NCI-H1436 (cell line): ENCODE data around the gene MAFG.
"Not testable (repeated sequence)": the region's sequence is repeated elsewhere in the genome, so short reads cannot be mapped to it uniquely, and the experiment has no call there.

Experiments
- DNase-seq: peaks from one replicate; lab custom pipeline; 2025; lab: John Stamatoyannopoulos, UW

MAFG gene

DNA sequence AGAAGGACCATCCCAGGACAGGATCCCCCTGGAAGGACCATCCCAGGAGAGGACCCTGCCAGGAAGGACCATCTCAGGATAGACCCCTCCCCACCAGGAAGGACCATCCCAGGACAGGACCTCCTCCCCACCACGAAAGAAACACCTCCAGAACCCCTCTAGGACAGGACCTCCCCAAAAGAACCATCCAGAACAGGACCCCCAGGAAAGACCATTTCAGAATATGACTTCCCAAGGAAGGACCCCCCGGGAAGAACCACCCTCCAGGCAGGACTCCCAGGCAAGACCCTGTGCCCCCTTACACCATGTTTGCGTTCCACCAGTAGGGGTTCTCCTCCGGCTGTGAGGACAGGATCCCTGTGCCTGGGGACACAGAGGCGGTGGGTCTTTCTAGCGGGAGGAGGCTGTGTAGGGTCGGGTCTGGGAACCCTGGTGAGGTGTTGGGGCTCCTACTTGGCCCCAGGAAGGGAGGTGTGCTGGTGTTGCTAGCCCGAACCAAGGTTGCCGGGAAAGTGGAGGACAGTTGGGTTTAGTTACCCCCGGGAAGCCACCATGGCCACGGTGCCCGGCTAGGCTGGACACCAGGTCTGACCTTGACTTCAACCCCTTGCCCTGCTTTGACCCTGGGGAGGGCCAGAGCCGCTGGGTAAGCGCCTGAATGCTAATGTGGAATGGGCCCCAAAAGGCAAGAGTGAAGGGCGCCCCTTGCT, 31.3 kb upstream of the MAFG start:
- no peak for DNase-seq

DNA sequence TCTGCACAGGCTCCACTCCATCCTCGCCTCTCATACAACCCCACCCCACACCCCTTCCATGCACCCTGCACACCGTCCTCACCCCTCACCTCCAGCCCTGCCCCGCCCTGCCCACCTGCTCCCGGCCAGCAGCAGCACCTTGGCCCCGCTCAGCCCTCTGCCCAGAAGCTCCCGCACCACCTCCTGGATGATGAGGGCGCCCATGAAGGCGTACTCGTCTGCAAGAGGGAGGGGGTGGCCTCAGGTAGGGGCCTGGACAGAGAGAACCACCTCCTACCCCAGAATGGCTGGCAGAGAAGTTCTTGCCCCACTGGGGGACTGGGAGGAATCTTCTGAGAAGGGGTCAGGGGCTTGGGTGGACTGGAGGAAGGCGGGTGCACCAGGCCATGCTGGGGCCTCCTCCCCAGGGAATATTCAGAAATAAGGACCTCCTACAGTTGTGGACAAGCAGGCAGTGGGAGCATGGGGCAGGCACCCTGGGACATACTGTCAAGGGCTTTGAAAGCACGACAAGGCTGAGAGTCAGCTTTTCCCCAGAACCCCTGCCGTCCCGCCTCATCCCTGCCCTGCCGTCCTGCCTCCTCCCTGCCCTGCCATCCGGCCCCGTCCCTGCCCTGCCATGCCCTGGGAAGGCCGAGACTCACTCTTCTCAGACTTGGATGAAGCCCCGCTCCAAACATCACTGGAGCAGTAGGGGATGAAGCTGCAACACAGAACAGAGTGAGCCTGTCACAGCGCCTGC, 30.3 kb upstream of the MAFG start:
- no peak for DNase-seq

DNA sequence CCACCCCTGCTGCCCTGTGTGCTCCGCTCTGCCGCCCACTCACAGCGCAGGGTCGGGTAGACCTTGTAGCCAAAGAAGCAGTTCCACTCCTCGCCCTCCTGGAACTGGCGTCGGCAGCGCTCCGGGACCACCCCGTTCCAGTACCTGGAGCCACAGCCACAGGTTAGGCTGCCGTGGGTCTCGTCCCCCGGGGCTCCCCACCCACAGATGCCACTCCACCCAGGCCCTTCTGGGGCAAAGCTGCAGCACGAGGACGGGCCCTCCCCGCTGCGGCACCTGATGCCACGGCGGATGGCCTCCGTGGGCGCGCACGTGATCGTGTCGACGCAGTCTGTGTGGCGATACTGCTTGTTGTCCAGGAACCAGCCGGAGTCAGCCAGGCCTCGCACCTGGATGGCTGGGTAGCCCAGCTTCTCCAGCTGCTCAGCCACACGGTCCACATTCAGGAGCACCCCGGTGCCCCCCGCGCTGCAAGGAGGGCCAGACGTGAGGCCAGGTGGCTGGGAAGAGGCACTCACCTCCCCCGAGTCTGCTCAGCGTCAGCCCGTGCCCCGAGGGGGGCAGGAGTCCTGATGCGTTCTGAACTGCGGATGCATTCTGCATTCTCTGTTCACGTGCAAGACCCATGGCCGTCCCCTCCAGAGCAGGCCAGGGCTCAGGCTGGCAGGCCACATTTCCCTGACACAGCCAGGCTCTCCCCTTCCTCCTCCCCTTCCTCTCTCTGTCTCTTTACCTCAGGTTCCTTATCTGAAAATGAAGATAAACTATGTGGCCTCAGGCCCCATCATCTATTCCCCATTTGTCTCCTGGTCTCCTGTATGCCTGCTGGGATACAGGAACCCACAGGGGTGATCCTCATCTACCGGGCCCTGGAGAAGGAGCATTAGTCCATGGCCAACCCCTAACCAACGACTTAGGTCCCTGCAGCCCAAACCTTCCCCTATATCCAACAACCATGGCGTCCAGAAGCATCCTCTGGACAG, 29.4 kb upstream of the MAFG start:
- no peak for DNase-seq

DNA sequence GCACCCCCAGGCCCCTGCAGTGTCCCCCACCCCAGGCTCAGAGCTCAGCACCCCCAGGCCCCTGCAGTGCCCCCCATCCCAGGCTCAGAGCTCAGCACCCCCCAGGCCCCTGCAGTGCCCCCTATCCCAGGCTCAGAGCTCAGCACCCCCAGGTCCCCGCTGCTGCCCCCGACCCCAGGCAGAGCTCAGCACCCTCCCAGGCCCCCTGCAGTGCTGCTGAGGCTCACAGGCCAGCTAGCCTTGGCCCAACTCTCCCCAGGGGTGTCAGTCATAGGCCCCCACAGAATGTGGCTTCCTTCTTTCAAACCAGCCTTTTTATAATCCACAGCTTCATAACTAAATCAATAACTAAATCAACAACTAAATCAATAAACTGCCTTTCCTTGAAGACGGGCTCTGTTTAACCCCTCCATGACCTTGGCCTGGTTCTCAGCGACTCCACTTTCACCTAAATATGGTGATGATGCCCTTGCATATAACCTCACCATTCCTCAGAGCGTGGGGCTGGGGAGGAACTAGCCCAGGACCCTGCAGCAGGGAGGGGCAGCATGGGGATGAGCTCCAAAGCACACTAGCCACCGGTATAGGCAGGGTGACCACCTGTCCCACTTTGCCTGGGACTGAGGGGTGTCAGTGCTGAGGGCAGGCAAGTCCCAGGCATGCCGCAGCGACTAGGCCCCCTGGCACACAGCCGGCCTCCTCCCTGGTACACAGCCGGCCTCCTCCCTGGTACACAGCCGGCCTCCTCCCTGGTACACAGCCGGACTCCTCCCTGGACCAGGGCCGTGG, 28.4 kb upstream of the MAFG start:
- no peak for DNase-seq

DNA sequence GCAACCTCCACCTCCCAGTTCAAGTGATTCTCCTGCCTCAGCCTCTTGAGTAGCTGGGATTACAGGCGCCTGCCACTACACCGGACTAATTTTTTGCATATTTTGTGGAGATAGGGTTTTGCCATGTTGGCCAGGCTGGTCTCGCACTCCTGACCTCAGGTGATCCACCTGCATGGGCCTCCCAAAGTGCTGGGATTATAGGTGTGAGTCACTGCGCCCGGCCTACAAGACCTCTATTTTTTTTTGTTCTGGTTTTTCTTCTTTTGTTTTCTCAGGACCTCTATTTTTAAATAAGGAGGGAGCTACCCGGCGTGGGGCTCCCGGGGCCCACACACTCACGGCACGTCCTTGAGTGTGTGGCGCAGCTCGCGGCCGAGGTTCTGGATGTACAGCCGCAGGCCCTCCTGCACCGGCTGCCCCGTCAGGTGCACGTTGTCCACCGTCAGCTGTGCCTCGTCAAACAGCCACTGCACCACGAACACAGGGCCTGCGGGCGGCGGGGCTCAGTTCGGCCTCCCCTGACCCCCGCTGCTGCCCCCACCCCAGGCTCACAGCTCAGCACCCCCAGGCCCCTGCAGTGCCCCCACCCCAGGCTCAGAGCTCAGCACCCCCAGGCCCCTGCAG, 27.6 kb upstream of the MAFG start:
- DNase-seq, result no peak

DNA sequence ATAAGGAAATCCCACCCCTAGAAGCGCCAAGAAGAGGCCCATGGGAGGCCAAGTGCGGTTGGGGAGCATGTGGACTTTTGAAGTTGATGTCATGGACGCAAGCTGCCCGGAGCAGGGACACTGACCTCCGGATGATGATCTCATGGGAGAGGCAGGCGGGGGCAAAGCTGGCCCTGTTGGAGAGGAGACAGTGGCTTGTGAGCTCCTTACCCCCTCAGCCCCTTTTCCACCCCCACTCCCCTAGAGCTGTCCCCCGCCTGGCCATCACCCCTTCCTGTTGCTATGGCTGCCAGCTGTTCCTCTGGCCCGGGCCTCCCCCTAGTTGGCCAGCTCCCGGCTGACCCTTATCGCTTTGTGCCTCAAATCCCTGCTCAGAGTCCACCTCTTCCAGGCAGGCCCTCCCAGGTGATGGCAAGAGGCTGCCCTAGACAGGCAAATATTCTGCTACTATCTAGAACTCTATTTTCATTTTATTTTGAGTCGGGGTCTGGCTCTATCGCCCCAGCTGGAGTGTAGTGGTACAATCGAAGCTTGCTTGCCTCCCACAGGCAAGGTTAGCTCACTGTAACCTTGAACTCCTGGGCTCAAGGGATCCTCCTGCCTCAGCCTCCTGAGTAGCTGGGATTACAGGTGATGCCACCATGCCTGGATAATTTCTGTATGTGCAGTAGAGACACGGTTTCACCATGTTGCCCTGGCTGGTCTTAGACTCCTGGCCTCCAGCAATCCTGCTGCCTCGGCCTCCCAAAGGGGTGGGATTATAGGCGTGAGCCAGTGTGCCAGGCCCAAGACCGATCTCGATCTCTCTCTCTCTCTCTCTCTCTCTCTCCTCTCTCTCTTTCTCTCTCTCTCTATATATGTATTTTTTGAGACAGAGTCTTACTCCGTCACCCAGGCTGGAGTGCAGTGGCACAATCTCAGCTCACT, 26.9 kb upstream of the MAFG start:
- DNase-seq, result no peak

DNA sequence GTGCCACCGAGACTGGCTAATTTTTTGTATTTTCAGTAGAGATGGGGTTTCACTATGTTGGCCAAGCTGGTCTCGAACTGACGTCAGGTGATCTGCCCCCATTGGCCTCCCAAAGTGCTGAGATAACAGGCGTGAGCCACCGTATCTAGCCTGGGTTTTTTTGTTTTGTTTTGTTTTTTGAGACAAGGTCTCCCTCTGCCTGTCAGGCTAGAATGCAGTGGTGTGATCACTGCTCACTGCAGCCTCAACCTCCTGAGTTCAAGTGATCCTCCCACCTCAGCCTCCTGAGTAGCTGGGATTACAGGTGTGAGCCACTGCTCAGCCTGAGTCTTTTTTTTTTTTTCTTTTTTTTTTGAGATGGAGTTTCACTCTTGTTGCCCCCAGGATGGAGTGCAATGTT, 25.9 kb upstream of the MAFG start:
- DNase-seq, result not testable (repeated sequence)

DNA sequence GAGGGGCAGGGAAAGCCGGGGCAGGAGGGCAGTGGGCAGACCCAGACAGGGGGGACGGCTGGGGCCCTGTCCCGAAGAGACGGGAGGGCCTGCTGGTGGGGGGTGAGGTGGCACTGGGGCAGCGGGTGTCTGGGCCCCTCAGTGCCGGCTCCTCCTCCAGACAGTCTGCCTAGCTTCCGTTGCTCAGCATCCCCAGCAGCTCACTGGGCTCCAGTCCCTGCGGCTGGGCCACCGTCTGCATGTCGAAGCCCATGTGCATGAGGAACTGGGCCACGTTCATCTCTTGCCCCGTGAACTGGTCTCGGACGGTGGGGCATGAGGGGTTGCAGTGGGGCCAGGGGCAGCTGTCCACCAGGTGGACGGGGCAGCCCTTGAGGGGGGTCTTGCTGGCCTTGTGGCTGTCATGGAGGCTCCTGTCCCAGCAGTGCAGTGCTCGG, 25.3 kb upstream of the MAFG start:
- DNase-seq, result no peak

DNA sequence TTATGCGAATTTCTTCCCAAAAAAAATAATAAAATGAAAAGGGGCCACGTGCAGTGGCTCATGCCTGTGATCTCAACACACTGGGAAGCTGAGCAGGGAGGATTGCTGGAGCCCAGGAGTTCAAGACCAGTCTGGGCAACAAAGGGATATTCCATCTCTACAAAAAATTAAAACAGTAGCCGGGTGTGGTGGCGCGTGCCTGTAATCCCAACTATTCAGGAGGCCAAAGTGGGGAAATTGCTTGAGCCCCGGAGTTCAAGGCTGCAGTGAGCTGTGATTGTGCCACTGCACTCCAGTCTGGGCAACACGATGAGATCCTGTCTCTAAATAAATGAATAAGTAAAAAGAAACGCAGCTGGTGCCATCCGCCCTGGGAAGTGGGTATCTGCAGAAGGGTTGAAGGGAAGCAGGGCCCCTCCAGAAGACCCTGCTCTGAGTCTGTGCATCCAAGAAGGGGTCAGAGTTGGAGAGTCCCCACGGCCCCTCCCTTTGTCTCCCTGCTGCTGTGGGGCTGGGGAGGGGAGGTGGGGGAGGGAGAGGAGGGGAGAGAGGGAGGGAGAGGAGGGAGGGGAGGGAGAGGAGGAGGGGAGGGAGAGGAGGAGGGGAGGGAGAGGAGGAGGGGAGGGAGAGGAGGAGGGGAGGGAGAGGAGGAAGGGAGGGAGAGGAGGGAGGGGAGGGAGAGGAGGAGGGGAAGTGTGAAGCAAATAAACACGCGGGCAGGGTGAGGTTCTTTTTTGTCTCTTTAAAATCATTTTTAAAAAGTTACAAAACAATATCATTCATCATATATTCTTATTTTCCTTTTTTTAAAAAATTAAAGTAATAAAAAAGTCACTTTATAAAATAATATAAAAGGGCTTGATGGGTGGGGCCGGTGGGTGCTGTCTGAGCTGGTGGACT, 24.5 kb upstream of the MAFG start:
- no peak for DNase-seq

DNA sequence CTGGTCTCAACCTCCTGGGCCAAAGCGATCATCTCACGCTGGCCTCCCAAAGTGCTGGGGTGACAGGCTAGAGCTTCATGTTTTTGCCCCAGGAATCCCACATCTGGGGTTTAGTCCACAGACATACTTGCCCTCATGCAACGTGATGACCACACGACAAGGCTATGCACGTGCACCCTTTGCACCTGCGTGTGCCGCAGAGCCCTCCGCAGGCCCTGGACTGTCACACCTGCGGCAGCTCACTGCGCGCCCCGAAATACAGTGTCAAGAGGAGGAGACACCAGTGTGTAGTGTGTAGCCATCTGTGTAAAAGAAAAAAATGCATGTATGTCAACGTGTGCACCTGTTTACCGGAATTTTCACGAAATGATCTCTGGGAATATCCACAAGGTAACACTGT, 23.0 kb upstream of the MAFG start:
- DNase-seq, result no peak

DNA sequence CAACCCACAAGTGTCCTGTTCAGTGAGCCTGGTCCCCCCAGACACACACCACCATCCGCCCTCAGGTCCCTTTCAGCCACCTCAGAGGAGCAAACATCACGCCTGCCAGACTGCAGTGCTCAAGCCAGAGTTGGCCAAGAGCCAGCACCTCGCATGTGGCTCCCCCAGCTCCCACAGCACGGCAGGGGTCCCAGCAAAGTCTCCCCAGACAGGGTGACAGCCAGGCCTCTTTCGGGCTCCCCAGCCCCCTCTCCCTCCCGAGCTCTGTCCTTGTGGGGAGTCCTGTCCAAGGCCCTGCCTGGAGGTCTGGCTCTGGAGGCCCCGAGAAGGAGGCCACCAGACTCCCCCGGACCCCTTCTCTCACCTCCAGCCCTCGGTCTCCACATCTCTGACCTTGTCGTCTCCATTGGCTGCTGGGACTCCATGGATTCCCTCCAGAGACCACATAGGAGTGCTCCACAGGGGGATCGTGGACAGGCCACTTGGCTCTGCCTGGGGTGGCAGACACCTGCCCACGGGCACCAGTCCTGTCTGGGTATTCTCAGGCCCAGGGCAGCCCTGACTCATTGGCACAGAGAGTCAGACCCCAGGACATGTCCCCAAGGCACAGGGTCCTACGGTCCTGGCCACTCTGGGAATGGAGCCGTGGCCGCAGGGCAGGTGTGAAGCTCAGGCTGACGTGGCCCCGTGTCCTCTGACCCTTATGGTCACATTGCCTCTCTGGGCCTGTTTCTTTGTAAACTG, 21.3 kb upstream of the MAFG start:
- no peak for DNase-seq

DNA sequence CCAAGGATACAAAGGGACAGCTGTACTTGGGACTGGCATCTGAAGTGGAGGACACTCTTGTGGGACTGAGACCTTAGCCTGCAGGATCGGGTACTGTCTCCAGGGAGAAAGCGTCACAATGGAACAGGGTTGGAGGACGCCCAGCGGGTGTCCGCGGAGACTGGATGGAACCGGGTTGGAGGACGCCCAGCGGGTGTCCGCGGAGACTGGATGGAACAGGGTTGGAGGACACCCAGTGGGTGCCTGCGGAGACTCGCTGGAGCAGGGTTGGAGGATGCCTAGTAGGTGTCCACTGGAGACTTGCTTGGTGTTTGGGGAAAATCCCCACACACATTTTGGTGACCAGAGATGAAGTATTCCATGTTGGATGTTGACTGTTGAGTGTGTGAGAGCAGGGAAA, 19.7 kb upstream of the MAFG start, which contains the start of gene MYADML2:
MYADML2 (minus strand) TSS at position 45 of the 400 bp plus-strand sequence. CDS start 5,492 bp downstream, outside the sequence.
- DNase-seq, result no peak

DNA sequence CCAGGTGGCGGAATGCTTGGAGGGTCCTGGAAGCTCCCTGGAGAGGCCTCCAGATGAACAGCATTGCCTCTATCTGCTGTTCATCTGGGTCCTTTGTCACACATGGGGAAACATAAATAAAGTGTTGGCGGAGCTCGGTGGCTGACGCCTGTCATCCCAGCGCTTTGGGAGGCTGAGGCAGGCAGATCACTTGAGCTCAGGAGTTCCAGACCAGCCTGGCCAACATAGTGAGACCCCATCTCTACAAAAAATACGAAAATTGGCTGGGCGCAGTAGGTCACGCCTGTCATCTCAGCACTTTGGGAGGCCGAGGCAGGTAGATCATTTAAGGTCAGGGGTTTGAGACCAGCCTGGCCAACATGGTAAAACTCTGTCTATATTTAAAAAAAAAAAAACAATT, 17.3 kb upstream of the MAFG start:
- no peak for DNase-seq

DNA sequence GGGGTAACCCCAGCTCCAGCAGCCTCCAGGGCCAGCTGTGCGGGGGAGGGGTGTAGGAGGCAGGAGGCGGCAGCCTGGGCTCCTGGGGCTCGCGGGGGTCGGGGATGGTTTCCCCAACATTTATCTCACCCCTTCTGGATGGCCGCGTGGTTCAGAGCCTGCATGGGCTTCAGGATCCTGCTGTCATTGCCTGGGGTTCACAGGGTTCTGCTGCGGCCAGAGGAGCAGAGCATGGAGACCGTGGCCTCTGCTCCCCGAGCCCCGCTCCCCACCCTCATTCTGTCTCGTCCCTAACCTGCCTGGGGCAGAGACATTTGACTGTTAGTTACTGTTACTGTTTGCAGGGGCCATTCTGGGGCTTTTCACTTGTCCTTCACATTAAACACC, 14.6 kb upstream of the MAFG start:
- no peak for DNase-seq

DNA sequence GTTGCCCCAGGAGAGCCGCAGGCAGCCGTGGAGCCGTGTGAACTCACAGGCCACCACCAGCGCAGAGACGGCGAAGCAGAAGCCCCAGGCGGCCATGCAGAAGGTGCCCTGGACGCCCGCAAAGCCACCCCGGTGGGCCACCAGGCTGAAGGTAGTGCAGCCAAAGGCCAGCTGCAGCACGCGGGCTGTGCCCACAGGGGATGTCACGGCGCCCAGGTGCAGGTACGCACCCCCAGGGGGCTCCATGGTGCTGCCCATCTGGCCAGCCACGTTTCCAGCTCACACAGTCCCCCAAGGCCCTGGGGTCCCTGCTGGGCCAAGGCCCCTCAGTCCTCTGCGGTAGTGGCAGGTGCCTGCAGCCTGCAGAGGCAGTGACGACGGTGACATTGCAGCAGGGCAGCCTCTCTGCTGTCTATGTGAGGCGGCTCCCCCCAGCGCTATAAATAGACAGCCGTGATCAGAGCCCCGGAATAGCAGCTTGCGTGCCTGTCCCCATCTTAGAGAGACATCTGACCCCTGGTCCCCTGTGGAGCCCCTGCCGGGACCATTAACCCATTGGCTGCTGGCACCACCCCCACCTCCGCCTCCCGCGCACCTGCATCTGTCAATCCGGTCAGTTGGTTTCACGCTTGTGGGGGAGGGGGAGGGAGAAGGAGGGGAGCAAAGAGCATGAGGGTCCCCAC, 14.1 kb upstream of the MAFG start:
- no peak for DNase-seq

DNA sequence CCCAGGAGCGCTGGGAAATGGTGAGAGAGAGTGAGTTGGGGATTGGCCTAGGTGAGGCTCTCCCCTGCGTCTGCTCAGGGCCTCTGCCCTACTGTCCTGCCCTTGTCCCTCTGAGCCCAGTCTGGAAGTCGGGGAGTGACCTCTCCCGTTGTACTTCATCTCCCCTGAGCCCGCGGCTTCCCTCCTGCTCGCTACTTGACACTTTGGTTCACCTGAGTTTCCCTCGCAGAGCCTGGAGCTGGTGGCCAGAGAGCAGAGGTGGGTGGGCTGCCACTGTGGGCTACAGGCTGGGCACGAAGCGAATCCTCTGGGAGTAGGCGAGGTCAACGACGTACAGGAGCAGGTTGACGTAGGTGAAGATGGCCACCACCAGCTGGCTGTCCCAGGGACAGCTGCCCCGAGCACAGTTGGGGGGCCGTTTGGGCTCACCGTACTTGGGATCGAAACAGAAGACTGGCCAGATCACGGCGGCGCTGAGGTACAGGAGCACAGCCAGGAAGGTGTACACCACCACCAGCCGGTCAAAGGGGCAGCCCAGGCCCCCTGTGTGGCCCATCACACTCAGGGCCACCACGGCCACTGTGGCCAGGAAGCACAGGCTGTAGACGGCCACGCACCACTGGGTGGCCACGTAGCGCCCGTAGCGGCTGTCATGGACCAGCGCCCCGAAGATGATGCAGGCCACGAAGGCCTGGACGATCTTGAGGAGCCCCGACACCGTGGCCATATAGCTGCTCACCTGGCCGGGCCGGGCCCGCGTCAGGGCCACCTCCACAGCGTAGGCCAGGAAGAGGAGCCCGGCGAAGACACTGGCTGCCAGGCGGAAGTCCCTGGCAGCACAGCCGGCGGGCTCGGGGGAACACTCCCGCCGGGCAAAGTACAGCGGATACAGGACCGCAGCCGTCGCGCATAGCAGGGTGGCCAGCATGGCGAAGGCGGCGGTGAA, 13.3 kb upstream of the MAFG start:
- no peak for DNase-seq
